Vagina (tissue), 2 donors: Measurements from ENCODE around the gene C3orf20. TPM values are rescaled to one million over a fixed set of nuclear protein-coding genes. Genes with fewer than 3 reads are reported as not detected.

Experiments
- DNase-seq, 2 donors: peaks; one replicate each; pipeline ENCODE4 v3.0.0-alpha.2; 2017; ENCODE audit errors: extremely low spot score in 2 of 2
- H3K27ac ChIP-seq: fragments of 200-600 bp; sonication (generic); one replicate; pipeline ENCODE4 v1.5.1; 2019
- H3K27me3 ChIP-seq: fragments of 200-600 bp; sonication (generic); one replicate; pipeline ENCODE4 v1.5.1; 2019
- H3K36me3 ChIP-seq, 2 donors: fragments of 200-600 bp; sonication (generic); one replicate each; pipeline ENCODE4 v1.5.1; 2017 to 2019
- H3K4me1 ChIP-seq: fragments of 200-600 bp; sonication (generic); one replicate; pipeline ENCODE4 v1.5.1; 2019
- H3K4me3 ChIP-seq, 2 donors: fragments of 200-600 bp; sonication (generic); 1 replicate in 1 of 2; 2 replicates in 1 of 2; pipeline ENCODE4 v1.5.1; 2016 to 2019
- H3K9me3 ChIP-seq: fragments of 200-600 bp; sonication (generic); one replicate; pipeline ENCODE4 v1.5.1; 2019
- POLR2A ChIP-seq, 2 donors: fragments of 450-650 bp; IDR thresholded peaks; one replicate each; pipeline ENCODE4 v1.6.1; 2017; ENCODE audit warnings: antibody characterized with exemption in 2 of 2, mild to moderate bottlenecking in 2 of 2, moderate library complexity in 2 of 2
- POLR2AphosphoS5 ChIP-seq, 2 donors: sonication (generic); formaldehyde crosslinking; IDR thresholded peaks; one replicate each; pipeline ENCODE4 v1.9.0; 2017; ENCODE audit warnings: antibody characterized with exemption in 2 of 2, mild to moderate bottlenecking in 2 of 2, low read depth in 1 of 2; ENCODE audit not compliant: insufficient read depth in 1 of 2
- intact Hi-C: fragments of 100-400 bp; cut with DNase I; formaldehyde crosslinking; loops from one replicate; pipeline ENCODE4 v1.15.1; 2023
- total RNA-seq: library from RNA; depleted of rRNA; stranded (reverse); fragments of >200 nt; gene quantifications from one replicate; pipeline ENCODE4 v1.2.3, GENCODE V29; 2016
- TF ChIP-seq, protein P1 (sequence below), 3 experiments: fragments of 450-650 bp in 2 of 3; fragments of 200-600 bp in 1 of 3; sonication (generic) in 1 of 3; IDR thresholded peaks; one replicate each; pipeline ENCODE4 v1.5.1; 2017 to 2019; ENCODE audit warnings: antibody characterized with exemption in 3 of 3, mild to moderate bottlenecking in 2 of 3, moderate library complexity in 2 of 3

C3orf20 gene
- total RNA-seq, 1 donor from 2014 or later = 0.49 TPM

DNA sequence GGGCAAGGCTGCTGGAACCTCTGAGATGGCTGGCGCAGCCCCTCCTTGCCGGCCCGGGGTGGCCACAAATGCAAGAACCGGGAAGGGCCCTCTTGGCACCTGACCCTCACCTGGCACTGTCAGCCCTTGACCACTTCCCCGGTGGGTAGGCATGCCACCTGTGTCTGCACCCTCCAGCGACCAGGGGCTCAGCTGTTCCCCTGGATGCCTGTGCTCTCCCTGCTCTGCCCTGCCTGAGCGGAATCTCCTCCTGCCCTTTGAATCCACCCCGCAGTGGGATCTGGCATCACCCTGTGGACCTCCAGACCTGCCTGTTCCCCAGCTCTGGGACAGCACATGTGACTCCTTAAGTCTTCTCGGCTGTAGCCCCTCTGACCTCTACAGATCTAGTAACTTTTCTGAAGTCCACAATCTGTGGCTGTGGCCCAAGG, 117.8 kb downstream of the C3orf20 start:
- Histone ChIP-seq H3K4me1 (peaks cover 8% of the 10 kb centered on the region), H3K4me3 (no peak overlapping the region), H3K9me3 (no peaks in the 10 kb centered on the region), H3K27ac (peak overlapping the region; percentile 71), H3K27me3 (no peaks in the 10 kb centered on the region), H3K36me3 (no peaks in the 10 kb centered on the region)
- intact Hi-C loops = no loop called here
- TF ChIP-seq, protein P1, sequence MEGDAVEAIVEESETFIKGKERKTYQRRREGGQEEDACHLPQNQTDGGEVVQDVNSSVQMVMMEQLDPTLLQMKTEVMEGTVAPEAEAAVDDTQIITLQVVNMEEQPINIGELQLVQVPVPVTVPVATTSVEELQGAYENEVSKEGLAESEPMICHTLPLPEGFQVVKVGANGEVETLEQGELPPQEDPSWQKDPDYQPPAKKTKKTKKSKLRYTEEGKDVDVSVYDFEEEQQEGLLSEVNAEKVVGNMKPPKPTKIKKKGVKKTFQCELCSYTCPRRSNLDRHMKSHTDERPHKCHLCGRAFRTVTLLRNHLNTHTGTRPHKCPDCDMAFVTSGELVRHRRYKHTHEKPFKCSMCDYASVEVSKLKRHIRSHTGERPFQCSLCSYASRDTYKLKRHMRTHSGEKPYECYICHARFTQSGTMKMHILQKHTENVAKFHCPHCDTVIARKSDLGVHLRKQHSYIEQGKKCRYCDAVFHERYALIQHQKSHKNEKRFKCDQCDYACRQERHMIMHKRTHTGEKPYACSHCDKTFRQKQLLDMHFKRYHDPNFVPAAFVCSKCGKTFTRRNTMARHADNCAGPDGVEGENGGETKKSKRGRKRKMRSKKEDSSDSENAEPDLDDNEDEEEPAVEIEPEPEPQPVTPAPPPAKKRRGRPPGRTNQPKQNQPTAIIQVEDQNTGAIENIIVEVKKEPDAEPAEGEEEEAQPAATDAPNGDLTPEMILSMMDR (IDR thresholded peaks at IDR 0.05) = no peak
- TF ChIP-seq POLR2A (IDR thresholded peaks at IDR 0.05) (no peak), POLR2AphosphoS5 (IDR thresholded peaks at IDR 0.05; ENCODE audit: insufficient read depth in 1 of 2, low read depth in 1 of 2) (no peak)
- no peak for DNase-seq

DNA sequence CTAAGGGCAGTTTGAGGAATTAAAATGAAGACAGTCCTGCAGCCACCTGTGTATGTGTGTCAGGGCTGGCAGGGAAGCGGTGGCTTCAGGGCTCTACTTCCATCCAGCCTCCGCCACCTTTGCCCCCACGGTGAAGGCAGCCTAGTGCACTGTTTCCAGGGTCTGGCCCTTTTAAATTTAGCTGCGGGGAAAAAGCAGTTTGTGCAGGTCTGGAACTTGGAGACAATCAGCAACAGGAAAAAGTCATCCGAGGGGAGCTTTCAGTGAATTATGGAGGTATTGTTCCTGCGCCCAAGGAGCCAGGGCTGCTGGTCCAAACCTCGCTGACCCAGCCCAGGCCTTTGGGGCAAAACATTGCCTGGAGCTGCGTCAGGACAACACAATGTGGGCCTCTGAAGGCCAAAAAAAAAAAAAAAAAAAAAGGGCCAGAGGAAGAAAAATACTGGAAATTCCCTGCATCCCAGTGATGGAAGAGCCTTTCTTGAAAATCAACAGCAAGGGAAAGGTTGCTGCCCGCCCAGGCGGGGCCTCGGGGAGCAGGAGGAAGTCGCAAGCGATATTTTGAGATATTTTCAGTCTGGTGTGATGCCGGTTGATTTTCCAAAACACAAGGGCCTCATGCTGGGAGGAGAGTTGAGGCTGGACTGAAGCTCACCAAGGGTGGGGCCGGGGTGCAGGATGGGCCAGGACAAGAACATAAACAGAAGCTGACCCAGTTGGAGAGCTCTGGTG, 118.4 kb downstream of the C3orf20 start:
- Histone ChIP-seq H3K27ac (peak overlapping the region; percentile 71), H3K4me3 (no peak overlapping the region), H3K27me3 (no peaks in the 10 kb centered on the region), H3K36me3 (no peaks in the 10 kb centered on the region), H3K4me1 (peaks cover 8% of the 10 kb centered on the region), H3K9me3 (no peaks in the 10 kb centered on the region)
- no peak for DNase-seq
- TF ChIP-seq POLR2A (IDR thresholded peaks at IDR 0.05) (no peak), POLR2AphosphoS5 (IDR thresholded peaks at IDR 0.05; ENCODE audit: insufficient read depth in 1 of 2, low read depth in 1 of 2) (no peak)
- TF ChIP-seq, protein P1 (IDR thresholded peaks at IDR 0.05) = no peak
- intact Hi-C loops = no loop called here

DNA sequence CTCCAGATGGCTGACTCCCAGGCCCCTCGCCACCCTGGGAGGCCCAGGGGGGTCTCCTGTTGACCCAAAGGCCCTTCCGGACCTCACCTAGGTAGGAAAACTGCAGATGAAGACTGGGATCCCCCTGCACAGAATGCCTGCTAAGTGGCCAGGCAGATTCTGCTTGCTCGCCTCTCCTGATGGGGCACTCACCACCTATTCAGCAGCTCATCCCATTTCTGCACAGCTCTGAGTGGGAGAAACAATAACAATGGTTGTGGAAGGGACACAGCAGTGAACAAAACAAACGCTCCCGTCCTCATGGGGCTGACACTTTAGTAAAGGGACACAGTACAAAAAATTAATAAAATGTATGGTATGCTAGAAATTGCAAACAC, 118.9 kb downstream of the C3orf20 start:
- peak overlapping the region; percentile 71 for H3K27ac ChIP-seq
- H3K9me3 ChIP-seq = no peaks in the 10 kb centered on the region
- no peaks in the 10 kb centered on the region for H3K27me3 ChIP-seq
- TF ChIP-seq, protein P1 (IDR thresholded peaks at IDR 0.05) = no peak
- no peak for TF ChIP-seq POLR2AphosphoS5 (IDR thresholded peaks at IDR 0.05; ENCODE audit: insufficient read depth in 1 of 2, low read depth in 1 of 2)
- no peak for TF ChIP-seq POLR2A (IDR thresholded peaks at IDR 0.05)
- H3K4me1 ChIP-seq = peaks cover 8% of the 10 kb centered on the region
- H3K36me3 ChIP-seq = no peaks in the 10 kb centered on the region
- no peak for DNase-seq
- no peak overlapping the region for H3K4me3 ChIP-seq
- intact Hi-C loops = no loop called here

DNA sequence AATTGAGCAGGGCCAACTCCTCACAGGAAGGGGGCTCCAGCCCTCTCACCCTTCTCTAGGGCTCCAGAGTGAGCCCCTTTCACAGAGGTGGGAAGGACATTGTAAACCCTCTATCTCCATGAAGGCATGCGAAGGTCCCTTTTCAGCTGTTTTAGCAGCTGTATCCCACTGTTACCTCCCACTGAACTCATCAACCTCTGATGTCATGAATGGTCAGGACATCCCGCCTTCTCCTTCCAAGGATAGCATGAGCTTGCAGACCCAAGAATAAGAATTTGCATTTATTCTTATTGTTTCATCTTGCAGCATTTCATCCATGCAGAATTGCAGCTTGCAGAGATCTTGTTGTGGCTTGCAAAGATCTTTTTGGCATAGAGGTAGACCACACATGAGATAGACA, 119.5 kb downstream of the C3orf20 start:
- H3K9me3 ChIP-seq = no peaks in the 10 kb centered on the region
- no peak for DNase-seq
- TF ChIP-seq POLR2A (IDR thresholded peaks at IDR 0.05) (no peak), POLR2AphosphoS5 (IDR thresholded peaks at IDR 0.05; ENCODE audit: insufficient read depth in 1 of 2, low read depth in 1 of 2) (no peak)
- TF ChIP-seq, protein P1 (IDR thresholded peaks at IDR 0.05) = no peak
- intact Hi-C loops = no loop called here
- no peaks in the 10 kb centered on the region for H3K36me3 ChIP-seq
- peaks cover 8% of the 10 kb centered on the region for H3K4me1 ChIP-seq
- no peak overlapping the region for H3K4me3 ChIP-seq
- H3K27ac ChIP-seq = peak overlapping the region; percentile 71
- H3K27me3 ChIP-seq = no peaks in the 10 kb centered on the region

DNA sequence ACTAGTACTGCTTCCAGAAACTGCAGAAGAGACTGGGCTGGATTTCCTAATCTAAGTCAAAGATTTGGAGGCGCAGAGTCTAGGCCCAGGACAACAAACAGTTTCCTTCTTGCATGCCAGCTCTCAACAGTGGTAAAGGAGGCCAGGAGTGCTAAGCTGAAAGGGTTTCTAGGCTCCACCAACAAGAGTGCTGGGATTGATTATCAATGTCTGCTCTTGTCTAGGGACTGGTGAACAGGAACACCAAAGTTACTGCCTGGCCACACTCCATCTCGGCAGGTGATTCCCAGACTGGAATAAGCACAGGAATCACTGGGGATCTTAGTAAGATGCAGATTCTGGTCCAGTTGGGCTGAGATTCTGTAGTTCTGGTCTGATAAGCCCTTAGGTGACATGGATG, 121.1 kb downstream of the C3orf20 start:
- no peaks in the 10 kb centered on the region for H3K27me3 ChIP-seq
- H3K4me1 ChIP-seq = peaks cover 8% of the 10 kb centered on the region
- intact Hi-C loops = no loop called here
- H3K36me3 ChIP-seq = no peaks in the 10 kb centered on the region
- H3K27ac ChIP-seq = no peak overlapping the region
- TF ChIP-seq, protein P1 (IDR thresholded peaks at IDR 0.05) = no peak
- TF ChIP-seq POLR2A (IDR thresholded peaks at IDR 0.05) = no peak
- no peak for TF ChIP-seq POLR2AphosphoS5 (IDR thresholded peaks at IDR 0.05; ENCODE audit: insufficient read depth in 1 of 2, low read depth in 1 of 2)
- no peak overlapping the region for H3K4me3 ChIP-seq
- DNase-seq = no peak
- H3K9me3 ChIP-seq = no peaks in the 10 kb centered on the region
